VCaP (cell line): ENCODE measurements around the gene CCDC69.

Source experiments
- H3K27ac ChIP-seq: fragments of 450-650 bp; 2 replicates; pipeline ENCODE4 v1.5.1; 2017
- CTCF ChIP-seq: fragments of 450-650 bp; conservative IDR thresholded peaks from 2 replicates; pipeline ENCODE4 v1.5.1; 2017; ENCODE audit warnings: mild to moderate bottlenecking, moderate library complexity

CCDC69 gene

GRCh38 chr5:151251621-151252020 is 27.7 kb upstream of the CCDC69 start:
- H3K27ac ChIP-seq: no peak overlapping the region
- no peak for TF ChIP-seq CTCF

DNA sequence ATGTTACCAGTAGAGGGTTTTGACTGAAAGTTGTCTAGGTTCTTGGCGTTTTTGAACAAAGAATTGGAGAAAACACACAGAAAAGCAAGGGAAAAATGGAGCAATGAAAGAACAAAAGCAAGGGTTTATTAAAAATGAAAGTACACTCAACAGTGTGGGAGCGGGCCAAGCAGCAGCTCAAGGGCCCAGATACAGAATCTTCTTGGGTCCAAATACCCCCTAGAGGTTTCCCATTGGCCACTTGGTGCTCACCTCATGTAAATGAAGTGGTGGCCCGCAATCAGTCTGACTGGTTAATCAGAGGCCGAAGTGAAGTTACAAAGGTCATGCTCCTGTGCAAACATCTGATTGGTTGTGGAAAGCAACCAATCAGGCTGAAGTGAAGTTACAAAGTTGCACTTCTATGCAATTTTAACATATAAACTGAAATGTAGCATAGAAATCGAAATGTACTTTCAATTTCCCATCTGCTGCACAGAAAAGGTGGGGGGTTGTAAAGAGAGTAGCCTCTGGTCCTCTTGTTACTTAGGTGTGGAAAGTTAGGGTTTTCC is 27.2 kb upstream of the CCDC69 start:
- no peak for TF ChIP-seq CTCF
- H3K27ac ChIP-seq: no peak overlapping the region

- TF ChIP-seq CTCF: no peak
These were observed 26.6 kb upstream of the CCDC69 start for GRCh38 chr5:151250346-151251000.

GRCh38 chr5:151249281-151249680 is 25.4 kb upstream of the CCDC69 start:
- no peak overlapping the region for H3K27ac ChIP-seq
- no peak for TF ChIP-seq CTCF

More at GRCh38 chr5:151250346-151251000, 26.6 kb upstream of the CCDC69 start:
- no peak overlapping the region for H3K27ac ChIP-seq

GRCh38 chr5:151248651-151249050 is 24.8 kb upstream of the CCDC69 start:
- no peak for TF ChIP-seq CTCF
- H3K27ac ChIP-seq: no peak overlapping the region

DNA sequence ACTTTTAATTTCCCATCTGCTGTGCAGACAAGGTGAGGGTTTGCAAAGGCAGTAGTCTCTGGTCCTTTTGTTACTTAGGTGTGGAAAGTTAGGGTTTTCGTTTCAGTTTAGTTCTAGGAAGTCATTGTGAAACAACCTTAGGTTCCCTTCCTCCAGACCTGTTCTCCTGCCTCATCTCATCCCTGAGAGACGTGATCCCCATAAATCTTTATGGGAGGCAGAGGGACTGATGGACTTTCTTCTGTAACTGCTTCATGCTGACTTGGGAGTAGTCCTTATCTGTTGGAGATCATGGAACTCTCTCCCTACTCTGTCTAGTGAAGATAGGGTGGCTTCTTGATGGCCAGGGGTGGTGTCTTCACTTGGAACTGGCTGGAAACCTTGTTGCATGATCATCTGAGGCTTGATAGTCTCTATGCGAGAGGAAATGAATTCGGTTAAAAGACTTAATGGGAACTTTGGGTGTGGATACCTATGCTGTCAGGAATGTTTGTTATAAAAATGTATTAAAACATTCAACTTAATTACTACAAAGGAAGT is 21.9 kb upstream of the CCDC69 start:
- no peak for TF ChIP-seq CTCF
- no peak overlapping the region for H3K27ac ChIP-seq

DNA sequence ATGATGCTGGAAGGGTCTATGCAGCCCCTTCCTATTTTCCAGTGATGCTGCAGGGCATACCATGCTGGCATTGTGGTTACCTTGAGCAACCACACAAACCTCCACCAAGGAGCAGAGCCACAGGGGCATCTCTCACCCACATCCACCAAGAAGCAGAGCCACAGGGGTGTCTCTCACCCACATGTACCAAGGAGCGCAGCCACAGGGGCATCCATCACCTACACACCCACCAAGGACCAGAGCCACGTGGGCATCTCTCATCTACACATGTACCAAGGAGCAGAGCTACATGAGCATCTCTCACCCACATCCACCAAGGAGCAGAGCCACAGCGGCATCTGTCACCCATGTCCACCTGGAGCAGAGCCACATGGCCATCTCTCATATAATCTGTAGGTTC is 20.3 kb upstream of the CCDC69 start:
- no peak overlapping the region for H3K27ac ChIP-seq
- TF ChIP-seq CTCF: no peak
